Lower lobe of right lung (tissue), 2 donors: ENCODE measurements around the gene ZNF24. TPM values are rescaled to one million over a fixed set of nuclear protein-coding genes. Genes with fewer than 3 reads are reported as not detected.

Experiments used
- ATAC-seq, 2 donors: fragments of 200-7000 bp; cut with Tn5 transposase; one replicate each; pipeline ENCODE4 v1.9.1; 2020 to 2022; ENCODE audit warnings: mild to moderate bottlenecking in 2 of 2, moderate library complexity in 2 of 2
- DNase-seq: peaks from one replicate; pipeline ENCODE4 v3.0.0-alpha.2; 2020
- H3K27ac ChIP-seq: fragments of 200-600 bp; one replicate; pipeline ENCODE4 v1.8.0; 2022
- H3K27me3 ChIP-seq: fragments of 200-600 bp; one replicate; pipeline ENCODE4 v1.8.0; 2022; ENCODE audit warnings: low read depth
- H3K36me3 ChIP-seq: fragments of 200-600 bp; one replicate; pipeline ENCODE4 v1.8.0; 2022; ENCODE audit warnings: mild to moderate bottlenecking
- H3K4me1 ChIP-seq: fragments of 200-600 bp; one replicate; pipeline ENCODE4 v1.8.0; 2022
- H3K4me3 ChIP-seq: fragments of 200-600 bp; one replicate; pipeline ENCODE4 v1.8.0; 2022; ENCODE audit warnings: mild to moderate bottlenecking
- H3K9me3 ChIP-seq: fragments of 200-600 bp; one replicate; pipeline ENCODE4 v1.8.0; 2022
- CTCF ChIP-seq: fragments of 200-600 bp; IDR thresholded peaks from one replicate; pipeline ENCODE4 v1.8.0; 2022; ENCODE audit warnings: antibody characterized with exemption, mild to moderate bottlenecking
- intact Hi-C: fragments of 100-400 bp; cut with DNase I; formaldehyde crosslinking; loops from one replicate; pipeline ENCODE4 v1.11.0; 2022
- total RNA-seq: library from RNA; stranded (reverse); fragmentation: NEBNext Ultra II Directional; extraction: Animal tissue kit (Norgen Biotek cat#: 25700); gene quantifications from one replicate; pipeline ENCODE4 v1.2.1, GENCODE V29; 2021
- donor health status: DM: no; HTN: yes; CAD: no; lungs with severe emphysema.

ZNF24 gene
- total RNA-seq, 1 donor from 2014 or later = 51.8 TPM

GRCh38 chr18:35322486-35323458 lies 21.4 kb downstream of the ZNF24 start:
- Histone ChIP-seq H3K4me3 (no peak overlapping the region), H3K36me3 (no peaks in the 10 kb centered on the region), H3K27ac (no peak overlapping the region), H3K9me3 (no peaks in the 10 kb centered on the region), H3K27me3 (no peaks in the 10 kb centered on the region), H3K4me1 (no peaks in the 10 kb centered on the region)
- DNase-seq (no peak), ATAC-seq (no peak)
- intact Hi-C loops = no loop called here
- TF ChIP-seq CTCF = no peak

GRCh38 chr18:35311496-35311895 lies 32.7 kb downstream of the ZNF24 start:
- H3K27ac ChIP-seq = no peak overlapping the region
- H3K4me3 ChIP-seq = no peak overlapping the region
- peaks cover 74% of the 10 kb centered on the region for H3K9me3 ChIP-seq
- H3K4me1 ChIP-seq = no peaks in the 10 kb centered on the region
- intact Hi-C loops = no loop called here
- no peaks in the 10 kb centered on the region for H3K27me3 ChIP-seq
- DNase-seq (no peak), ATAC-seq (no peak)
- TF ChIP-seq CTCF = no peak
- no peaks in the 10 kb centered on the region for H3K36me3 ChIP-seq

- intact Hi-C loops = no loop called here
- no peak overlapping the region for H3K4me3 ChIP-seq
- H3K27ac ChIP-seq = no peak overlapping the region
- DNase-seq = no peak
- TF ChIP-seq CTCF = no peak
- peaks cover 6% of the 10 kb centered on the region for H3K36me3 ChIP-seq
- peaks cover 99% of the 10 kb centered on the region for H3K9me3 ChIP-seq
- H3K27me3 ChIP-seq = no peaks in the 10 kb centered on the region
- H3K4me1 ChIP-seq = no peaks in the 10 kb centered on the region
- ATAC-seq = no peak
These were observed 37.5 kb downstream of the ZNF24 start for GRCh38 chr18:35306588-35307250.

- ATAC-seq (no peak), DNase-seq (no peak)
- no peak for TF ChIP-seq CTCF
- H3K9me3 ChIP-seq = peaks cover 96% of the 10 kb centered on the region
- H3K36me3 ChIP-seq = peaks cover 12% of the 10 kb centered on the region
- H3K27ac ChIP-seq = no peak overlapping the region
- no peak overlapping the region for H3K4me3 ChIP-seq
- intact Hi-C loops = no loop called here
- H3K4me1 ChIP-seq = no peaks in the 10 kb centered on the region
- no peaks in the 10 kb centered on the region for H3K27me3 ChIP-seq
These were observed 40.6 kb downstream of the ZNF24 start for GRCh38 chr18:35303610-35304009.

GRCh38 chr18:35296060-35296459 lies 48.2 kb downstream of the ZNF24 start:
- intact Hi-C loops = no loop called here
- no peak overlapping the region for H3K4me3 ChIP-seq
- no peak overlapping the region for H3K27ac ChIP-seq
- H3K27me3 ChIP-seq = no peaks in the 10 kb centered on the region
- ATAC-seq (no peak), DNase-seq (no peak)
- H3K36me3 ChIP-seq = peaks cover 20% of the 10 kb centered on the region
- TF ChIP-seq CTCF = no peak
- peaks cover 20% of the 10 kb centered on the region for H3K9me3 ChIP-seq
- peaks cover 12% of the 10 kb centered on the region for H3K4me1 ChIP-seq
